ENCODE measurements around the gene ZBTB39. TPM values are rescaled to one million over a fixed set of nuclear protein-coding genes. Genes with fewer than 3 reads are reported as not detected.

ZBTB39 gene
- total and polyA plus RNA-seq, 2 of the 8 experiments (the other 6 are each of a cell fraction or from before 2014, with no cell fraction given), result 19.3 to 25.0 TPM

DNA sequence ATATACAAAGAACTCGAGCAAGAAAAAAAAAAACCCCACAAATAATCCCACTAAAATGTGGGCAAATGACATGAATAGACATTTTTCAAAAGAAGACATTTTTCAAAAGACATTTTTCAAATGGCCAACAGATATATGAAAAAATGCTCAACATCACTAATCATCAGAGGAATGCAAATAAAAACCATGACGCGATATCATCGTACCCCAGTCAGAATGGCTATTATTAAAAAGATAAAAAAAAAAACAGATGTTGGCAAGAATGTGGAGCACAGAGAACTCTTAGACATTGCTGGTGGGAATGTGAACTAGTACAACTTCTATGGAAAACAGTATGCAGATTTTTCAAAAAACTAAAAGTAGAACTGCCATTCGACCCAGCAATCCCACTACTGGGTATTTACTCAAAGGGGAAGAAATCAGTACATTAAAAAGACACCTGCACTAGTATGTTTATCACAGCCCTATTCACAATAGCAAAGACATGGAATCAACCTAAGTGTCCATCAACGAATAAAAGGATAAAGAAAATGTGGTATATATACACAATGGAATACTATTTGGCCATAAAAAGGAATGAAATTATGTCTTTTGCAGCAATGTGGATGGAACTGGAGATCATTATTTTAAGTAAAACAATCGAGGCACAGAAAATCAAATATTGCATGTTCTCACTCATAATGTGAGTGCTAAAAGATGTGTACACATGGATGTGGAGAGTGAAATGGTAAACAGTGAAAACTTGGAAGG, 16.3 kb downstream of the ZBTB39 start:
- 89% methylated on average over 7 of the region's 7 CpGs; no CpG with 5 or more reads in 1 of the 2 experiments for whole genome bisulfite sequencing, 2 experiments (ENCODE audit: extremely low coverage in 1 of 2, insufficient coverage in 1 of 2, insufficient read length in 1 of 2, insufficient replicate concordance in 2 of 2, low coverage in 1 of 2, low lambda C conversion rate in 2 of 2, missing lambda C conversion rate in 1 of 2)
- Histone ChIP-seq H2BK5ac (ENCODE audit: low read depth, low read length) (no peak overlapping the region), H3K4ac (replicated peaks; ENCODE audit: insufficient read length, low read depth, low read length) (no peak overlapping the region), H4K20me1 (replicated peaks in 1 of 2; ENCODE audit: control insufficient read depth in 1 of 2, insufficient read depth in 2 of 2, low read length in 2 of 2) (no peaks in the 10 kb centered on the region), H3K27ac (ENCODE audit: low read depth, low read length) (no peak overlapping the region), H2BK15ac (ENCODE audit: low read length) (no peak overlapping the region), H3K56ac (replicated peaks; ENCODE audit: insufficient read length, low read depth, low read length) (no peak overlapping the region), H4K8ac (ENCODE audit: extremely low read depth, insufficient read depth, low read length) (no peak overlapping the region), H3K4me3 (ENCODE audit: extremely low read depth in 1 of 4, insufficient read depth in 2 of 4, low read depth in 3 of 4, low read length in 4 of 4) (no peak overlapping the region), H3K36me3 (ENCODE audit: control insufficient read depth in 2 of 4, insufficient read depth in 4 of 4, low read length in 3 of 4) (no peaks in the 10 kb centered on the region), H2AFZ (ENCODE audit: low read length) (no peak overlapping the region), H2AK5ac (ENCODE audit: low read depth, low read length) (no peak overlapping the region), H2BK20ac (ENCODE audit: low read length) (no peak overlapping the region), H3K18ac (ENCODE audit: extremely low read depth, low read length) (no peak overlapping the region), H3K27me3 (replicated peaks in 1 of 4; ENCODE audit: control insufficient read depth in 3 of 4, extremely low read depth in 1 of 4, insufficient read depth in 3 of 4, low read length in 3 of 4) (no peaks in the 10 kb centered on the region), H3K23me2 (ENCODE audit: low read depth, low read length) (no peaks in the 10 kb centered on the region), H3K79me1 (ENCODE audit: low read depth, low read length) (no peaks in the 10 kb centered on the region), H2BK12ac (ENCODE audit: low read depth, low read length) (no peak overlapping the region), H3K9me3 (ENCODE audit: insufficient read depth in 2 of 2, low read depth in 1 of 2, low read length in 1 of 2) (no peaks in the 10 kb centered on the region), H4K91ac (replicated peaks; ENCODE audit: insufficient read length, low read length) (no peak overlapping the region), H3K23ac (ENCODE audit: insufficient read length) (no peak overlapping the region), H2BK120ac (replicated peaks; ENCODE audit: low read depth, low read length) (no peak overlapping the region), H3K14ac (ENCODE audit: insufficient read length) (no peak overlapping the region), H3K4me1 (replicated peaks in 1 of 4; ENCODE audit: control insufficient read depth in 3 of 4, insufficient read depth in 4 of 4, low read length in 3 of 4) (peaks cover 0 to 3% (median under 1%) of the 10 kb centered on the region in 4 experiments; a peak in 2 of 7 replicates), H4K5ac (ENCODE audit: insufficient read length, low read depth, low read length) (no peak overlapping the region), H3K4me2 (ENCODE audit: insufficient read depth in 1 of 2, low read depth in 2 of 2, low read length in 2 of 2) (no peak overlapping the region), H3K79me2 (ENCODE audit: control insufficient read depth in 1 of 2, insufficient read depth in 2 of 2, low read length in 2 of 2) (no peaks in the 10 kb centered on the region), H3K9ac (replicated peaks in 1 of 4; ENCODE audit: extremely low read depth in 1 of 4, low read depth in 3 of 4, low read length in 3 of 4) (no peak overlapping the region)
- FAIRE-seq (no peak), DNase-seq (ENCODE audit: low read depth in 1 of 2, low spot score in 2 of 2) (no peak)
- CTCF ChIA-PET (ENCODE audit: partially characterized antibody), result interaction anchor here (0.6 to 5.5 kb wide), 4 partner anchors 13 to 227 kb away, joined by 3 to 59 read pairs (median 24); partner anchors contain the start of genes HSD17B6 and ZBTB39
- POLR2A ChIA-PET (ENCODE audit: partially characterized antibody), result interaction anchor here (1.6 kb wide), 1 partner anchor 16 kb away, joined by 4 read pairs; no protein-coding TSS in a partner anchor
- TF ChIP-seq TBP (IDR thresholded peaks at IDR 0.05; ENCODE audit: low read depth, low read length) (no peak), TAF1 (IDR thresholded peaks at IDR 0.05; ENCODE audit: low read depth, low read length) (no peak), ZNF274 (IDR thresholded peaks at IDR 0.05; ENCODE audit: borderline replicate concordance, extremely low read depth, low read length) (no peak), YY1 (IDR thresholded peaks at IDR 0.05; ENCODE audit: low read depth, low read length) (no peak), TCF12 (IDR thresholded peaks at IDR 0.05; ENCODE audit: low read depth, low read length) (no peak), KDM1A (IDR thresholded peaks at IDR 0.05; ENCODE audit: borderline replicate concordance, low read length) (no peak), KDM5A (IDR thresholded peaks at IDR 0.05; ENCODE audit: low read length) (no peak), NRF1 (IDR thresholded peaks at IDR 0.05; ENCODE audit: low read depth, low read length) (no peak), RAD21 (IDR thresholded peaks at IDR 0.05 in 1 of 2, conservative IDR thresholded peaks at IDR 0.05 in 1 of 2; ENCODE audit: low read depth in 2 of 2, low read length in 2 of 2) (no peak), RNF2 (IDR thresholded peaks at IDR 0.05; ENCODE audit: borderline replicate concordance, low read depth, low read length, missing control alignments, poor library complexity, severe bottlenecking) (no peak), SP1 (IDR thresholded peaks at IDR 0.05; ENCODE audit: low read depth, low read length) (no peak), GTF2F1 (IDR thresholded peaks at IDR 0.05; ENCODE audit: borderline replicate concordance, low read depth, low read length) (no peak)
- TF ChIP-seq, protein P1, sequence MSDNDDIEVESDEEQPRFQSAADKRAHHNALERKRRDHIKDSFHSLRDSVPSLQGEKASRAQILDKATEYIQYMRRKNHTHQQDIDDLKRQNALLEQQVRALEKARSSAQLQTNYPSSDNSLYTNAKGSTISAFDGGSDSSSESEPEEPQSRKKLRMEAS (IDR thresholded peaks at IDR 0.05), result no peak

Measured in H1 (cell line).